Measurements from ENCODE around the gene BRIP1.
"Not testable (repeated sequence)": the region's sequence is repeated elsewhere in the genome, so short reads cannot be mapped to it uniquely, and the experiment has no call there.

GRCh38 chr17:61727798-61728197 lies 135.5 kb downstream of the BRIP1 start:
- TF ChIP-seq ZFP1 (CRISPR knock-in tag; IDR thresholded peaks at IDR 0.05); RCOR1 (IDR thresholded peaks at IDR 0.05; ENCODE audit: borderline replicate concordance in 1 of 2, low read depth in 2 of 2, low read length in 2 of 2); ZBTB5 (IDR thresholded peaks at IDR 0.05); POLR2AphosphoS2 (IDR thresholded peaks at IDR 0.05; ENCODE audit: low read length); CEBPB (tag; IDR thresholded peaks at IDR 0.05): not testable (repeated sequence)
